IPS DF 4.7 (cell line): ENCODE results near the gene ARHGEF40.

ENCODE experiments used
- DNase-seq: peaks from one replicate; pipeline ENCODE4 v3.0.0-alpha.2; 2013; ENCODE audit warnings: low spot score; ENCODE audit errors: extremely low read depth

ARHGEF40 gene

DNA sequence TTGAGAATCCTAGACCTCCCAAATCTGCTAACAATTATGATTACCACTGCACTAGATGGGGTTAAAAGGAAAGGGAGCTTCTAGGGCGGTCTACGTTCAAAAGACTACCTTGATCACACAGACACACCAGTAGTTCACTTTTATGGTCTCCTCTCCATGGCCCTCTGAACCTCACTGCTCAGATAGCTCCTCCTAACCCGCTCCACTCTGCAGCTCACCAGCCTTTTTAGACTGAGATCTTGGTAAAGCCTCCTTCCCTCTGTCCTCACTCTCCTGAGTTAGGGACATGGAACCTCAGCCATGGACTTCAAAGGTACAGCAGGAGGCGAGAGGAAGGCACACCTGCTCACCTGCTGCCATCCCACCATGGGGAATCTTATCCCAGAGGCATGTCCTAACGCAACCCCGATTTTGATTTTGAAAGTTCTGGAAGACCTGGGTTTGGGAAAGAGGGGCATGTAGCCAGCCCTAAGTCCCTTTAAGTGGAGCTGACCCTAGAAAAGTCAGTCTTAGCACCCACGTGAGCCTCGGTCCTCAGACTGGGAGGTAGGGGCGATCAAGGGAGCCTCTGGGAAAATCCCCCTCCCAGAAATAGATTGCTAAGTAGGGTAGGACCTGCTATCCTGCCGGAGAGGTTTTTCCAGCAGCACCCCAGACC is 27.0 kb downstream of the ARHGEF40 start:
- DNase-seq, result no peak

DNA sequence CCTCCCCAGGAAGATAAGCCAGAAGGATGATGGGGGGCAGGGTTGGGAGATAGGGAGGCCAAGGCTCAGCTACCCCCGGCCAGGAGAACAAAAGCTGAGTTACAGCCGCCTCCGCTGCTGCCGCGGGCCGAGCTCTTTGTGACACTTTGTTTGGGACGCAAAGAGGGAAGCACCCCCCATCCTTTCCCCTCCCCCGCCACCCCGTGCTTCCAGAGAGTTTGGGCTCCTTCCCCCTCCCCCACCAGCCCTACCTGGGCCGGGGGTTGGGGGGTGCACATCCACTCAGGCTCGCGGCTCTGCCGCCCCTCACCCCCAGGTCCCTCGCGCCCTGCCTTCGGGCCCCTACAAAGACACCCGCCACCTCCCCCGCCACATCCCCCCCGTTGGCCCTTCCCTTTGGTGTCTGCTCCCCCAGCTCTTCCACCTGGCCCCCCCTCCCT is 27.6 kb downstream of the ARHGEF40 start:
- no peak for DNase-seq

DNA sequence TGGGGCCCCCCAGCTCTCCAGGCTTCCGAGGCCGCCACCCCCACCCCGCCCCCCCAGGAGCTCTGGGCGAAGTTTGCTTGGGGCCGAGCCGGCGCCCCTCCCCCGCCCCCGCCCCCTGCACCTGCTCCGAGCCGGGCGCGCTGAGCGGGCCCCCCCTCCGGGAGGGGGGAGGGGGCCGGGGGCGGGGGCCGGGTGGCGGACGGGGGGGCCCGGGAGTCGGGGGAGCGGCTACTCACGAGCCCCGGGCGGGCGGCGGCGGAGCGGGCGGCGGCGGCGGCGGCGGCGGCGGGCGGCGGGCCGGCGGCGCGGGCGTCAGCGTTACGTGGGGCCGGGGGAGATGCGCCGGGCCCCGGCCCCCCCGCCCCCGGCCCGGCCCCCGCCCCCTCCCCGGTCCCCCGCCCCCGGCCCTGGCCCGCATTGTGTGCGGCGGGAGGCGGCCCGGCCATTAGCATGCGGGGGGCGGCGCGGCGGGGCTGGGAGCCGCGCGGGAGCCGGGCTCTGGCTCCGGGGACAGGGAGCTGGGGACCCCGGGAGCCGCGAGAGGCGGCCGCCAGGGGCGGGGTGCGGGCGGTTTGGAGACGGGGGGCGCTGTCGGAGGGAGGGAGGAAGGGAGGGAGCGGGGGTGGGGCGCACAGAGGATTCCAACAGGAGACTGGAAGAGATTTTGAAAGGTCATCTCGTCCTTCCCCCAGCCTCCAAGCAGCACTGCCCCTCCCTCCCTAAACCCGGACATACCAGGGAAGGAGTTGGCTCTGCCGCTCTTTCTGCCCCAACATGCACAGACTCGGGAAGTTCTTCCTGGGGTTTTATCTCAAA is 28.2 kb downstream of the ARHGEF40 start, which contains the start of gene ZNF219:
TSS of gene ZNF219 (minus strand) at position 580 of the 816 bp plus-strand sequence. CDS start 5,064 bp downstream, outside the sequence.
- no peak for DNase-seq

DNA sequence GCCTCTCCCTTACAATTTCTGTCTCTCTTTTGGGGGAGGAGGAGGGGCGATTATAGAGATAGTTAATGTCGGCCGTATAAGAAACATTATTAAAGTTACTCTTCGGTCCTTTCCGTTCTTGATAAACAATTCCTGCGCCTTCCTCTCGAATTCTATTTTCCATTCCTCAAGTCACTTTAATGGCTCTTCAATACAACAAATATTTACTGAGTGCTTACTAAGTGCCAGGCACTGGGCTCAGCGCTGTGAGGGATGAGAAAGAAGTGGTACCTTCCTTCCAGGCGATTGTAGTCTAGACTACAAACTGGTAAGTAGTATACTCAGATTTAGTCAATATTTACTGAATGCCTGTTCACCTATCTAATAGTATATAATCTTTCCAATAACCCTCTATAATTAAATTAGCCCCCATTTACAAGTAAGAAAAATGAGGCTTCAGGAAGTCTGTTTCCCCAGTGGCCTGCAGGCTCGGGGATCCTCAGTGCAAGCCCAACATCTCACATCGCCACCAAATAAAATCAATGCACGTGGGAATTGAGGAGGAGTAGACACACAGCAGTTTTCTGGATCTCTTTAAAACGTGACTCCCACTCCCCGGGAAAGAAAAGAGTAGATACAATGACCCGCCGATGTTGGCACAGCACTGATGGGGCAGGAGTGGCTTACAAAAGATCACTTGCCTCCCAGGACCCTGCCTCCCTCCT is 28.9 kb downstream of the ARHGEF40 start:
- DNase-seq, result no peak

DNA sequence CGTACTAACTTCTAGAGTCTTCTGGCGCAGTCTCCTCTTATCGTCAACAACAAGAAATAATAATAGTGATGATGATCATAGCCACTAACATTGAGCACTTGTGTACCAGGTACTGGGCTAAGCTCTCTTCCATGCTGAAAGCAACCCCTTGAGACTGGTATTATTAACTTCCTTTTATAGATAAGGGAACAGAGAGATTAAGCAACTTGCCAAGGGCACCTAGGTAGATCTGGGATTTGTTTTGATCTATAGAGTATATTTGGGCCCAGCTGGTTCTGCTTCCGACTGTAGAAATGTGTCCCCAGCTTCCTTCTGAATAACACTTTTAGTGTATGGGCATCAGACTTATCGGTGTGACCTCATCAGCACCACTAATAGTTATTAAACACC is 29.5 kb downstream of the ARHGEF40 start:
- DNase-seq, result no peak

DNA sequence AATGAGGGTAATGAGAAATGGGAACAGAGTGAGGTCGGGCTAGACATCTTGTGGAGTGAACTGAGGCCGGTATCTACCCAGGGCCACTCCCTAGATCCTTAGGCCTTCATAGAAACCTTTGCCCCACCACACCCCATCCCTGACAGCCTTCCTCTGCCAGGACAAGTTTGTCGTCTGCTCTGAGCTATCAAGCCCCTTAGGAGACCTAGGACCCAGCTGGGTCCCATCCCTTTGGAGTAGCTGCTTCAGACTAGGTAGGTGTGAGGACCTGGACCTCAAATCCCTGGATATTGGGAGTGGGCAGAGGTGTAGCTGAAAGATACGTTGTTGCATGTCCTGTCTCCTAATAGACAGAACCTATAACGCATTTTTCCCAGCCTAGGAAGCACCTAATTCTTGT is 30.8 kb downstream of the ARHGEF40 start, which contains the start of gene TMEM253:
TSS of gene TMEM253 (plus strand) at position 136 of the 400 bp plus-strand sequence. CDS start 278 bp downstream, outside the sequence.
- no peak for DNase-seq

DNA sequence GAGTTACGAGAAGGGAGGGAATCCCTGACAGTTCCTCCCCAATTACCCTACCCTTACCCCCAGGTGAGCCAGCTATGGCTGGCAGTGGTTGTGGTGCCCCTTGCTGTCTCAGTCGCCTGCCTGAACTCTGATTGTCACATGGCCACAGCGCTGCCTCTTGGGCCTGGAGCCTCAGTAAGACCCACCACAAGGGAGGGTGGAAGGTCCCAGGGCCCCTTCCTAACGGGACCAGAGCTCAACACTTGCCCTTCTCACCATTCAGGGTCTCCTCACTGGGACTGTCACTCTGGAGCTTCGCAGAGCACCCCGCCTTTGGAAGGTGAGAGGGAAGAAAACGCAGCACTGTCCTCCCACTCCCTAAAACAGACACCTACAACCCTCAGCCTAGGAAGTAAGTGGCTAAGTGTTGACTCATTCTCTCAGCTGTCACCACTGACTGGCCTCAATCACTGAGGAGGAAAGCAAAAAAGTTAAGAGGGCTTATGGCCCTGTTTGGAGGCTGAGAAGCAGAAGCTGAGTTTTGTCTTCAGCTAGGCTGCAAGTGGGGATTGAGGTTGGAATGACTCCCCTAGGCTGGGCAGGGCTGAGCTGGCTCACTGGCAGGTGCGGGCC is 31.8 kb downstream of the ARHGEF40 start:
- DNase-seq, result no peak

DNA sequence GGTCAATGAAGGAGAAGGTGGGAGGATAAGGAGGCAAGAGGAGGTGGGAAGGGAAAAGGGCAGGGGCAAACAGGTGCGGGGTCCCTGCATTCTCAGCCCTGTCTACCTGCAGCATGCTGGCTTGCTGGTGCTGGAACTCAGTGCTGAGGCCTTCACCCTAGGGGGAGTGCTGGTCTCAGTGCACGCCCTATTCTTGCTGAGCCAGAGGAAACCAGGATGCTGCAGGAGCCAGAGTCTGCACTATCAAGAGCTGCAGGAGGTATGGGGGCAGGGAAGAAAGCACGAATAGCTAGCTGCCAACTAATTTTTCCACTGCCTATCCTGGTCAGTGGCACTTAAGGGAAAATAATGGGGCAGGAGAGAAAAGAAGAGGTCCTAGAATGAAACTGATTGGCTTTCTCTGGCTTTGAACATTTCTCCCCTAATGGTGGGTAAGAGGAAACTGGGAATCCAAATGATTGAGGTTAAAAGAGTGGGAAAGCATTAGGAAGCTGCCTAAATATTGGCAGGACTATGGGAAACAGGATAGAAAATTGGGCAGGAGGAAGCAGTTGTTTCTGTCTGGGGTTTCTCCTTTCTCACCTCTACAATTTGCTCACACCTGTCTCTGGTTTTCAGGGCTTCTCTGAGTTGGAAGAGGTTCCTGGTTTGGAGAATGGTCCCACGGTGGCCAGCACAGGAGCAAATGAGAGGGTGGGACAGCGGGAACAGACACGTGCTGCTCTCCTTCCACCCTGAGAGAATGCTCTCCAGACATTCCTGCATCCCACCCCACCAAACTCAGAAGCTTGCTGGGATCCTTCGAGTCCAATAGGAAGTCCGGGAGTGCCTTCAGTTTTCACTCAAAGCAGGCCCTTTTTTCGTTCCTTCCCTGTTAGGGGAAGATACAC is 32.7 kb downstream of the ARHGEF40 start:
- no peak for DNase-seq

DNA sequence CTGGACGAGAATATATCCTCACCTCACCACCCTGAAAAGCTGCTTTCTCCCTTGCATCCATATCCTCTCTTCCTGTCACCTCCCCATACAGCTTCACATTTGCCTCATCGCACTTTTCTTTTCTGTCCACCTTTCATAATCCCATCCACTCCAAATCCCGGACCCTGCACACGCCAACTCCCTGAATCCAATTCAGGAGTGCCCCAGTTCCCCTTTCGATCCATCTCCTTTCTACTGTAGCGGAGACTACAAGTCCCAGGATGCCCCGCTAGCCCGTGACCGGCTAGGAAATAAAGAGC is 33.3 kb downstream of the ARHGEF40 start:
- no peak for DNase-seq

DNA sequence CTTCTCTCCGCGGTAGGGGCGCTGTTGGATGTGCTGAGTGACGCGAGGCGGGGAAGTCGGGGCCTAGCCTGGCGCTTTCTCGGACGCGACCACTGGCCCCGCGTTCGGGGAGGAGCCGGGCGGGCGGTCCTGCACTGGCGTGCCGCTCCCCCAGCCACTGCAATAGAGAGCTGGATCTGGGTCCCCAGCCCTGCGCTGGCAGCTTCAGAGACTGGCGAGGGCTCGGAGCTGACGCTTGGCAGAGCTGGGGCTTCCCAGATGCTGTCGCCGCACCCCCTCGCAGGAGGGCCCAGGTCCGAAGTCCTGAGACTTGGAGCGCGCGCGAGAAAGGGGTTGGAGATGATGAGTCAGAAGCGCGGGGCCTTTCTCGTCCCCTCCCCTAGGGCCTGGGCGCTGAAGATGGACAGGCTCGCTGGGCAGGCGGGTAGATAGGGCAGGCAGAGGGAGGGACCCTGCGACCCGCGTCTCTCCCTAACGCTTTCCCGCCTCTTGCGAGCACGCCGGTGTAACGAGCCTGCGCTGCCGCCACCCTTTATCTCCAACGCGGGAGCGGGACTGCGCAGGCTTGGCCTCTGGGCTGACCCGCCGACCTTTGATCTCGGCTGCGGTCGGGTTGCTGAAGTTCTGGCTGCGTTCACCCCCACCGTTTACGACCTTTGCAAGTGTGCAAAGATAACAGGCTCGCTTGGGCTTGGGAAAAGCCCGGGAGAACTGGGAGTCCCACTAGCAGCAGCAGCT is 33.8 kb downstream of the ARHGEF40 start:
- peak; percentile 76 for DNase-seq

DNA sequence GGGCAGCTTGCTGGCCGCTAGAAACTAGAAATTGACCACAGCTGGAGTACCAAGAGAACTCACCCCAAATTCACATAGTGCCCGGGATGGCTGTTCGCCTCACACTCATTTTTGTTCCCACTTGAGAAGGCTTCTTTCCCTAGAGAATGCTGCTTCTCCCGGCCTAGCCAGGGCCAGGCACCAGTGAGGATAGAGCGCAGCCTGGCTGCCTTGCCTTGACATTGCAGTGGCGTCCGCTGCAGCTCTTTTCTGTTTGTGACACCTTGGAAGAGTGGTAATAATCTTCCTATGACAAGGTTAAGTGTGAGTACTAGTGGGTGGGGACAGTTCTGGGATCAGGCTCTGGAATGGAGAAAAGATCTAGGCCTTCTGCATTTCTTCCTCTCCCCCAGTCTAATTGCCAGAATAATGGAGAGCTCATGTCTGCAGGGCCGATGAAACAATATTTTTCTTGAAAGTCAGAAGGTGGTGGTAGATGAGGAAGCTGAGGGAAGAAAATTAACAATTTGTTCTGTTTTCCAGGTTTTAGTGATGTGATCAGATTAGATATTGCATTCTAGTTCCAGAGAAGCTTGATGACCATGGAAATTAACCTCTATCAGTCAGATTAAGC is 34.5 kb downstream of the ARHGEF40 start:
- no peak for DNase-seq

DNA sequence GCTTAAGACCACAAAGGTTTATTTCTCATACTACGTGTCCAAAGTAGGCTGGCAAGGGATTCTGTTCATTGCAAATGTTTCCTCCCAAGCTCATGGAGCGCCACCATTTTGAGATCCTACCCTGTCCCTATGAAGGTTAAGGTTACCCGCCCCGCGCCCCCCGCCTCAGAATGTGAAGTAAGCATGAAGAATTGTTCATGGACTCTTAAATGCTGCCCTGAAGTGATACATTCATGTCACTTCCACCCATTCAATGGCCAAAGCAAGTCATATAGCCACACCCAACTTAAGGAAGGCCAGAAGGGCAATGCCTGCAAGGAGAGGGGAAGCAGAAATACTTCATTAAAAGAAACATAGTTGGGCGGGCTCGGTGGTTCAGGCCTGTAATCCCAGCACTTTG is 35.0 kb downstream of the ARHGEF40 start:
- DNase-seq, result no peak

DNA sequence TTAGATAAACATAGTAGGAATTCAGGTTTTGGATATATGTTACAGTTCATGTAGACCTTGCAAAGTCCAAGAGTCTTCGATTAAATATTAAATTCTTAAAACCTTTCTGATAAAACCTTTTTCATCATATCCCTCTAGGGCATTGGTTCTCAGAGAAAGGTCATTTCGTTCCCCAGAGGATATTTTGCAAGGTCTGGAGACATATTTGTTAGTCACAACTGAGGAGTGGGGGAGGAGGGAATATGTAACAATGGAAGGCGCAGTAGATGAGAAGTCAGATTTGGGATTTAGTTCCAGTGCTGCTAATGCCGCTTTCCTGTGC is 36.0 kb downstream of the ARHGEF40 start:
- no peak for DNase-seq

DNA sequence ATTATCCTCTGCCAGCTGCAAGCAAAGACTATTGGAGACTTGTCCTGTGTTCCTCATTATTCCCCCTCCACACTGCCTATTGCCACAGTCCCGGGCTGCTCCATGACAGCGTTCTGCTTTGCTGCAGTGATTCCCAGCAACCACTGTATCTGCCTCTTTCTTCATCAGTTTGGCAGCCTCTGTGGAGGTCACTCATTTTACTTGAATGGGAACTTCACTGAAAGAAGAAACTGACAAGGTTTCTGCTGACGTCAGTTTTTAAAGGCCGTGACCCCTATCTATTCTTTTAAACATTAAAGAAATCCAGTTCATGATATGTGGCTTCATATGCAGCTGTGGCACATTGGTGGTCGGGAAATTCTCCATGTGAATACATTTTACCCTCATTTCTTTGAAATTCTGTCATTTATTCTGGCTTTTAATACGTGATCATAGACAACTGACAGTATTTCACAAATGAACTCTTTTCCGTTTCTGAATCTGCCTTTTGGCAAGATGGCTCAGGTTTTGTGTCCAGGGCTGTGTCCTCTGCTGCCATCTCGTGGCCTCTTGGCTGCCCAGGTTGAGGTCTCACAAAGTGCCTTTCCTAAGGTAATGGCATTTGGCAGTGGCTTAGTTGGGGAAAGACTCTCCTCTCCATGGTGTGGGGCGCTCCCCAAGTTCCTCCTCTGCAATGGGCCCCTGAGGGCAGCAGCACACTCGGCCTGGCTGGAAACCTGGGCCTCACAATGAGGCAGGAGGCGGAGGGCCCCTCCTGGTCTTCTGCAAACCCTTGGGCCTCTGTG is 36.6 kb downstream of the ARHGEF40 start:
- DNase-seq, result no peak

DNA sequence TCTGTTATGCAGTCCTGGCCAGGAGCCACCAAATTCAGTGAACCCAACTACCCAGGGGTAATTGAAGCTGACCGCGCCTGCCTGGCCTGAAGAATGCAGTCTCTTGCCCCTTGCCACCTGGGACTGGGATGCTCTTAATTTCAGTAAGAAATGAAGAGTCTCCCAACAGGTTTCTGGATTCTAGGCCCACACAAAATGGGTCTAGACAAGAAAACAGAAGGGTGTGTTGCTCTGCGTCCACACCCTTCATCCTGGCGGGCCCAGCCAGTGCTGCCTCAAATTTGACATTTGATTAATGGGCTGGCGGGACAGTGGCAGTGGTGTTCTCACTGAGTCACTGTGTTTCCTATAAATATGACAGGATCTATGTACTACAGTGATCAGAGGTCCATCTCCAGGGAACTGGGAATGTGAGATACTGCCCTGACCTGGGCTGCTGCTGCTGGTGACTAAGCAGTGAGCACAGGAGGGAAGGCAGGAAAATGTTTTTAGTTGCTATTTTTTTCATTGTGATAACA is 37.2 kb downstream of the ARHGEF40 start:
- no peak for DNase-seq

DNA sequence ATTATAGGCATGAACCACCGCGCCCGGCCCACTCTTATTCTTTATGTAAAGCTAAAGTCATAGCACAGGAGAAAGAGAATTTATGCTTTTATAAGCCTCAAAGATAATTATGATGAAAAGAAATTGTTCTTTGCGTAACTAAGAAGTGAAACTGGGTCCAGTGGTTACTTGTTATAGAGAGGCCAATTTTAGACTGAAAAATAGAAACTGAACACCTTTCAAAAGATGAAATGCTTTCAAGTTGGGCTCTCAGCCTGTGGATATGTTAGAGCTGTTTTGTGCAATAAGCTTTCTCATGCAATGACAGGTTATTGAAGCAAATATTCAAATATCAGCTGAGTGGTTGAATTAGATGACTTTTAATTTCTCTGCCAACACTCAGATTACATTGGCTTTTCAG is 38.7 kb downstream of the ARHGEF40 start:
- DNase-seq, result no peak

DNA sequence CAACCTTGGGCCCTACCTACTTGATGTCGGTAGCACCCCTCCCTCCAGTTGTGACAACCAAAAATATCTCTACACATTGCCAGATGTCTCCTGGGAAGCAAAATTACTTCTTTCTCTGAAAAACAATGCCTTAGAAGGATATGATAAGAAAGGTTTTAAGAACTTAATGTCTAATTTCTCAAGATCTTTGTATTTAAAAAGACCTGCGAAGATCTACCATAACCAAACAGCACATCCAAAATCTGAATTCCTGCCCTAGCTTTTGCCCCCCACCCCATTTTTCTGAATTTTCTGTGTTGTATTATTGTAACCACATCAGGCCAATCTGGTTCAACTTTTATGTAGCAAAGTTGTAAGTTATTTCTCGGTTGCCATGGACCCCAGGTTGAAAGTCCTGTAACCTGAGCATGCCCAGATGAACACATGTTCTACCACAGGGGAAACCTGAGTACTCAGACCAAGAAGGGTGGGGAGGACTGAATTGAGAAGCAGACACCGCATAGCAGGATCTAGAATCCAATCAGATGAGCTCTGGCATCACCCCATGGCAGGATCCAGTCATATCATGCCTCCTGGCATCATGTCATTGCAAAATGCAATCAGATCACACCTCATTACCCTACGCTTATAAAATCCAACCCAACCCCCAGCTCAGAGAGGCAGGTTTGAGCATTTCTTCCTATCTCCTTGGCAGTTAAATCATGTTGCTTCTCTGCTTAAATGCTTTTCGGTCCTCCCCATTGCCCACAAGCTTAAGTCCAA is 39.5 kb downstream of the ARHGEF40 start:
- no peak for DNase-seq

DNA sequence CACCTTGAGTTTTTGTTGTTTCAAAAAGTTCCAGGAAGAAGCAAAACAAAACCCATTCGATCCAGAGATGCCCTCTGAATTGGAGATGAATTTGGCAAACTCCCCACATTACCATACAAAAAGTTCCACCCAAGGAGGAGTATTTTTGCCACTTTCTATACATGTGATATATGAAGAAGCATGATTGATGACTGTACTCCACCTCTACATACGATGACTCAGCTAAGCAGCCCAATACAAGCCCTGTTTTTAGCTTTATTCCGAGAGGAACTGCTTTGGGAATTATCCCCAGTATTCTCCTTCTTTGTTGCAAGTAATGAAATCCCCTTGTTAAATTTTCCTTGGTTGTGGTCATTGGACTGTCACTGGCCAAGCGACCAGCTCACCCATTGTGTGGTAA is 42.2 kb downstream of the ARHGEF40 start:
- no peak for DNase-seq
